Eye (tissue), 1 donor: Measurements from ENCODE around the gene TRAF1.

Source experiments
- DNase-seq: peaks from one replicate; pipeline ENCODE4 v3.0.0-alpha.2; 2015

TRAF1 gene

GRCh38 chr9:120938851-120939250, 12.3 kb upstream of the TRAF1 start:
- no peak for DNase-seq

- DNase-seq, result no peak
These were observed 11.0 kb upstream of the TRAF1 start for GRCh38 chr9:120937596-120937995.

- DNase-seq, result no peak
These were observed 10.5 kb upstream of the TRAF1 start for GRCh38 chr9:120937127-120937526.

DNA sequence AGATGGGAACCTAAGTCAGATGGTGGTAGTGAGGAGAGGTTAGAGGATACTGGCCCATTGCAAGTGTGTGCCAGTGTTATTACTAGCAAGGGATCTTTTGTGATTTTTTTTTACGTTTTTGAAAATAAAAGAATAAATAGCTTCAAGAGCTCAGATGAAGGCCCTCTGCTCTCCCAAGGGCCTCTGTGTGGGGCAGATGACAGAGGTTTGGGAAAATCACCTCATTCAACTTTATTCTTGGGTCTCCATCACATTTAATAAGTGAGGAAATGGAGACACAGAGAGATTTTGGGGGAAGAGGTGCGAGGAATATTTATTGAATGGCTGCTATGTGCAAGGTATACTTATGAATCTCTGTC, 10.1 kb upstream of the TRAF1 start:
- DNase-seq, result no peak

DNA sequence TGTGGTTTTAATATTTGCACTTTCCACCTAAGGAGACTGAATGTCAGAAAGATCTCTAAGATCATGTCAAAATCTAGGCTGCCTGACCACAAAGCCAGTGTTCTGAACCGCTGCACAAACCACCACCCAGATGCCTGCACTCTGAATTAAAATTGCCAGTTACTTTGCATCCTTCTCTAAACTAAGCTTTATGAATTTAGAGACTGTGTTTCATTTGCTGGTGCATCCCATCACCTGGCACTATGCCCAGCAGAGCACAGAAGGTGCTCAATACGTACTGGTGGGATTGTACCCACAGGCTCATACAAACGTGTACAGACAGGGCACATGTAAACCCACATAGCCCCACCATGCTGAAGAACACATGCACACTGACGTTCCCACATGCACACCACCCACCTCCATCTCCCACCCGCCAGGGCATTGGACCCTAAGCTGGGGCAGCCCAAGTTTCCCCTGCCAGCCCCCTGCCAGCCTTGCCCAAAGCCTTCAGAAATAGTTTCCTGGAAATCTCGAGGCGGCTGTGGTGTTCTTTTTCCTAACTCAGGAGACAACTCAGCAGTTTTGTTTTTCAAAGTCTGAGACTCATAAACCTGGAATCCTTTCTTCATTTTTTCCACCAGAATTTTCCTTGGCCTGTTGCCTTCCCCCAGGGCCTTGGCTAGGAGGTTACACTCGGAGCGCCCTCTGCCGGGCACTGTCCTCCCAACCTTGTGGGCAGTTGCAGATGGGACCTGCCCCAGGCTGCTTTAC, 9.6 kb upstream of the TRAF1 start:
- DNase-seq, result peak; percentile 94

GRCh38 chr9:120935383-120935857, 8.8 kb upstream of the TRAF1 start:
- DNase-seq, result peak; percentile 88

DNA sequence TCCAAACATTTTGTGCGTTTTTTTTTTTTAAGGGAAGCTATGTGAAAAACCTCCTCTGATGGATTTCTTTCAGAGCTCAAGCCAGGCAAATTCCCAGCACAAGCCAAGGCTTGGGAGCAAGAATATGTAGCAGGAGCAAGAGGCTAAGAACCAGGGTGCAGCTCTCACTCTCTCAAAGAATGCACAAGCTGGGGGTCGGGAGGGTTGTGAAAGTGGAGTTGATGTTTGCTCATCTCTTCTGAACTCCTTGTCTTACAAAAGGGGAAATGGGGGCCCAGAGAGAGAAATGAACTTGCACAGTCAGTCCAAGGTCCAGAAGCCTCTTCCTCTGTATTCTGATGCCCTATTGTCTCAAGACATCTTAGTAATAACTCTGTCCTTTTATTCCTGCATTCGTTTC, 7.7 kb upstream of the TRAF1 start:
- DNase-seq, result no peak

DNA sequence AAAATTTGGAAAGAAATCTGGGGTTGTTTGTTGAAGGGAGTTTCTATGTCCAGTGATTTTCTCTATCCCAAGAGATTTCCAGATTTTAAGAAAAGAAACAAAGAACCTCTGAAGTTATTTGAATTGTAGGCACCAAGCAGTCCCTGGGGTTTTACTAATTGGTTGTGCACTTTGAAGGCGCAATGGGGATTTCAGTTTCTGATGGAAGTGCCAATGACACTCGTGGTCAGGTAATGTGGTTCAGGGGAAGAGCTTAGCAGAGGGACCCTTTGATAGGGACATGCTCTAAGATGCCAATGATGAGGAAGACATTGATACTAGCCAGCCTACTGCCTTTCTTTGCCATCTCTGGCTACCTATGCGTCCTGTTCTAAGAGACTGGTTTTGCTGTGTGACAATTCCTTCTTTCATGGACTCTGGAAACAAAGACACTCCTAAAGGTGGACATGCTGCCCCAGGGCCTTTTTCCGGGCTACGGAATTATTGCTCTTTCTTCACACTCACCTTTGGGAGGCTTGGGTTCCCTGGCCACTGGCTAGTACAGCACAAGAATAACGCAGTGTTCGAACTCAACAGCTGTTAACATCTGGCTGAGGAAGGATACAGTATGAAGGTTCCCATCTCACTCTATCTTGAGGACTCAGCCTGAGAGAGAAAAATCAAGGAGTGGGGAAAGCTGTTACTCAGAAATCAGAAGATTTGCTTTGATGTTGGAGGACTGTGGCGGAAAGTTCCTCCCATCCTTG, 6.9 kb upstream of the TRAF1 start:
- DNase-seq, result no peak

DNA sequence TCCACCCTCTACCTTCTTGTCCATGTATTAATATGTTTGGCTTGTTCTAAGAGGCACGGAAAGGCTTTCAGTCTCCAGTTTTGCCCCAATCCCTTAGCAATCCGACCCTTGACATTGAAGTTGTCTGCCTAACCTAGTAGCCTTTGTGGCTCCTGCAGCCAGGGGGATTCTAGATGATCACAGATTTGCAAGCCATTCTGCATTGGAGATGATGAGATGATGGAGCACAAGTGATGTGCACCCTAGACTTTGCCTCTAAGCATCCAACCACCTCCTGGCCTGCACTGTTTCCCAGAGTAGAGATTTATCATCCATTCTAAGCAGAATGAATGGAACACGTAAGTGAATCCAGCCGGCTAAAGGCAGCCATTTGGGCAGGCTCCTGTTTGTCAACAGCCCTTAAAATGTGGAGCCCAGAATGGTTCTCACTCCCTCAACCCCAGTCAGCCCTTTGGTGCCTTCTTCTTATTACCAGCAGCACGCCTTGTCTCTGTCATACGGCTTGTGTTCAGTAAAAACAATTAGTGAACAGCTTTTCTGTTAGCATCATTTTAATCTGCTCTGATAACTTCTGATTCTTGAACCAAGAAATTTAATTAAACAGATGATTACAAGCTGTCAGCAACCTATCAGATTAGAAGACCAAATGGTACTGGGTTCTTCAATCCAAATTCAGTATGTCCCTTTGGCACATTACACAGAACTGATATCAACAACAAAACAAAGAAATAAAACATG, 5.7 kb upstream of the TRAF1 start:
- no peak for DNase-seq

GRCh38 chr9:120931231-120932085, 4.9 kb upstream of the TRAF1 start:
- DNase-seq, result peak; percentile 42

- DNase-seq, result no peak
These were observed 2.7 kb upstream of the TRAF1 start for GRCh38 chr9:120929229-120929791.

DNA sequence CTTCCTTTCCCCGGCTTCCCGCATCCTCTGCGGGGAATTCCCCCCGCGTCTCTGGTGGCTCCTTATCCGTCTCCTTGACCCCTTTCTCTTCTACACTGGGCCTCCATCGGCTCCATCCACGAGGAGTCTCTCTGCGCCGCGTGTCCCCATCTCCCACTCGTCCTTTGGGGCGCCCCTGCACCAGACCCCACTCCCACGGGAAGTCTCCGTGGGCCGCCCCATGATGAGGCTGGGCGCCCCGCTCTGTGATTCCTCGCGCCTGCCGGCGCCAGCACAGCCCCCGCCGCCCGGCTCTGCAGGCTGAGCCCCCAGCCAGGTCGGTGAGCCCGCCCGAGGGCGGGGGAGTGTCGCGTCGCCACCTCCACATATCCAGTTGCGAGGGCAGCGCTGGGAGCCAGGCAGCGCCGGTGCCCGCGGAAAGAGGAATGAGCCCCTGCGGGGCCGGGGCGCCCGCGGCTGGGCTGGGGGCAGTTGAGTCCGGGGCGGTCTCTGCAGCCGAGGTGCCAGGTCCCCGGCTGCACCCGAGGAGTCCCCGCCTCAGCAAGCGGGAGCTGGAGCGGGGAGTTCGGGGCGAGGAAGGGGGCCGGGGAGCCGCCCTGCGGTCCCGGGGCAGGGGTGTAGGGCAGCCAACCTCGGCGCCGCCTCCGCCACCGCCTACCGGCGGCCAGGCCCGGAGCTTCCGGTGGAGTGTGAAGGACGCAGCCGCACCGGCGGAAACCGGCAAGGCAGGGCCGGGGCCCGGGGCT, 2.1 kb upstream of the TRAF1 start:
- peak; percentile 81 for DNase-seq

DNA sequence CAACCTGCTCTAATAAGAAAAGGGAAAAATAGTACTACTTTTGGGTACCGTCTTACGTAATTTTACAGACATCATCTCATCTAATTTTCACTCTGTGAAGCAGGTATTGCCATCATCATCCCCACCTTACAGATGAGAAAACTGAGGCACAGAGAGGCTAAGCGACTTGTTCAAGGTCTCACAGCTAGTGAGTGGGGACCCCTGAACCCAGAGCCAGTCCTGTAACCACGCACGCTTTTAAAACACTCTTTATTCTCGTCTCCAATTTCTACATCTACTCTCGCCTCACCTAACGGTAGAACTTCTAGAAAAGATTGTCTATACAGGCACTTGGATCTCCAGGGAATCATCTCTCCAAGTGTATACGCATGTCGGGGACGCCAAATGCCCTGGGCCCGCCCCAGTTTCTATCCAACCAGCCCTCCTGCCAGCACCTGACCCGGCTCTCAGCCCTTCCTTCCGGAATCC, 1.5 kb upstream of the TRAF1 start:
- DNase-seq, result peak; percentile 73

- DNase-seq, result no peak
These were observed 846 bp upstream of the TRAF1 start for GRCh38 chr9:120927269-120928014.

GRCh38 chr9:120925535-120926396, 830 bp downstream of the TRAF1 start:
- DNase-seq, result no peak

GRCh38 chr9:120924698-120925534, 1.7 kb downstream of the TRAF1 start:
- DNase-seq, result no peak

GRCh38 chr9:120923620-120924328, 2.8 kb downstream of the TRAF1 start:
- no peak for DNase-seq
